NCI-H1092 (cell line): ENCODE results near the gene YAP1.
"Not testable (repeated sequence)": the region's sequence is repeated elsewhere in the genome, so short reads cannot be mapped to it uniquely, and the experiment has no call there.

Experiments
- DNase-seq: peaks from one replicate; lab custom pipeline; 2025; lab: John Stamatoyannopoulos, UW

YAP1 gene

DNA sequence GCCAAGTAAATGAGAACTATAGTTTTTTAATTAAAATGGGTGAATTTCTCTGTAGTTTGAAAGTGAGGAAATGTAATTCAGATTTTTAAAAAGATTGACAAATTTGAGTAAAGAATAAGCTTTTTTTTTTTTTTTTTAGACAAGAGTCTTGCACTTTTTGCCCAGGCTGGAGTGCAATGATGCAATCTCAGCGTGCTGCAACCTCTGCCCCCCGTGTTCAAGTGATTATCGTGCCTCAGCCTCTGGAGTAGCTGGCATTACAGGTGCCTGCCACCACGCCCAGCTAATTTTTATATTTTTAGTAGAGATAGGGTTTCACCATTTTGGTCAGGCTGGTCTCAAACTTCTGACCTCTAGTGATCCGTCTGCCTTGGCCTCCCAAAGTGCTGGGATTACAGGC, 90.1 kb downstream of the YAP1 start:
- DNase-seq, result not testable (repeated sequence)

GRCh38 chr11:102201776-102202175, 91.5 kb downstream of the YAP1 start:
- no peak for DNase-seq

DNA sequence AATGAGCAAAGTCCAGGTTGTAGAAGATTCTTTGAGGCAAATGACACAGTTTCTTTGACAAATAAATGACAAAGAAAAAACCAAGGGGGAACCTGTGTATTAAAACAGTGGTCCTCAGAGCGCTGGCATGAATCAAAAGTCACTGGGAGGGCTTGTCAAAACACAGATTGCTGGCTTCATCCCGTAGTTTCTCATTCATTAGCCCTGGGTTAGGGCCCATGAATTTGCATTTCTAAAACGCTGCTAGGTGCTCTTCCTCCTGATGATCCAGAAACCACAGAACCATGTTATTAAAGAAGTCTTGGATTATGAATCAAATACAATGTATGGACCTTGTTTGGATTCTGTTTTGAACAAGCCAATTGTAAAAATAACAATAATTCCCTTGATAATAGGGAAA, 92.7 kb downstream of the YAP1 start:
- no peak for DNase-seq

DNA sequence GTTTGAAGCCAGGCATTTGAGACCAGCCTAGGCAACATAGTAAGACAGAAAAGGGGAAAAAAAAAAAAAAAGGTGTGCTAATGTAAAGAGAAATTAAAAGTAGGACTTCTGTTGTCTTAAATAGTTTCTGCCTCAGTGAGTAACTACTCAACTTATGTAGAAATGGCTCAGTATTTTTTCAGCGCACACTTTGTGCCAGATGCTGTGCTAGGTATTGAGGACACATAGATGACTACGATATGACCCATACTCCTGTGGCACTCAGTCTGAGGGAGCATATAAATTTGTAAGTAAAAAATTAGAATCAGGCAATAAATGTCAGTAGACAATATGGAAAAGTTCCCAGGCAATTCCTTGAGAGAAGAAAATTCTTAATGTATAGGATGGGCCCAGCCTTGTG, 93.9 kb downstream of the YAP1 start:
- no peak for DNase-seq

DNA sequence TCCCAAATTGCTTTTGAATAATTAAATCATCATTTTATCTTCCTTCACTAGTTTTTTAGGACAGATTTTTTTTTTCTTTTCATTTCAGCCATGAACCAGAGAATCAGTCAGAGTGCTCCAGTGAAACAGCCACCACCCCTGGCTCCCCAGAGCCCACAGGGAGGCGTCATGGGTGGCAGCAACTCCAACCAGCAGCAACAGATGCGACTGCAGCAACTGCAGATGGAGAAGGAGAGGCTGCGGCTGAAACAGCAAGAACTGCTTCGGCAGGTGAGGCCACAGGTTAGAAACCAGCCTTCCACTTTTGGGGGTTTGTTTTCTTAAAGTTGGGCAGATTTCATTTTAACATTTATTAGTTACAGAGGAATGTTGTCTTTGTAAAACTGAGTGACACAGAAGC, 95.6 kb downstream of the YAP1 start:
- no peak for DNase-seq

DNA sequence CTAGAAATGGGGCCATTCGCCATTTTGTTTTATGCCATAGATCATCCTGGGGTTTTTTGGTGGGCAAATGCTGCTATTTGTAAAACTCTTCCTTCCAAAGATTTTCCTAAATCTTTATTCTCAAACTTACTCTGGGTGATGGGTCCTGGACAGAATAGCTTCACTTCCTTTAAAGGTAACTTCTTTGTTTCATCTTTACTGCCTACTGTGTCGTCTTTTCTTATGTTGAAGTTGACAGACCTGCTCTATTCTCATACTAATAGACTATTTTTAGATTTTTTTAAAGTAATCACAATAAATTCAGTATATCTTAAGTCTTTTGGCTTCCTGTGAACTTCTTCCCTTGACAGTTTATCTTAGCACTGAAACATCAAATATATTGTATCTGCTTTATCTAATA, 98.6 kb downstream of the YAP1 start:
- DNase-seq, result no peak

DNA sequence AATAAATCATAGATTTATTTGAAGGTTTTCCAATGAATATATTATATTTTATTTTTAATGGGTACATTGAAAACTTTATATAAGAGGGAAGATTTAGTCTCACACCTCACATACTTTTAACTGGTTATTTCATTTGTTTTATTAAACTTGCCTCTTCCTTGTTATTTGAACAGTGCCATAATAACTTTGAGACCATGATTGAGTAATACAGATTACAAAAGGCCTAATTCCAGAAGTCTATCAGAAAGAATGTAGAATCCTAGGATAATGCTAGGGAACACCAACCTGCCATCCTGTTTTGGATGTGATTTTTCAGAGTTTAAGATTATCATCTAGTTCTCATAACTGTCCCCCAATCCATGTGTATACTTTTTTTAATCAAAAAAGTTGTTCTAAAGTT, 104.4 kb downstream of the YAP1 start:
- DNase-seq, result no peak

- no peak for DNase-seq
These were observed 106.3 kb downstream of the YAP1 start for GRCh38 chr11:102216433-102217075.

DNA sequence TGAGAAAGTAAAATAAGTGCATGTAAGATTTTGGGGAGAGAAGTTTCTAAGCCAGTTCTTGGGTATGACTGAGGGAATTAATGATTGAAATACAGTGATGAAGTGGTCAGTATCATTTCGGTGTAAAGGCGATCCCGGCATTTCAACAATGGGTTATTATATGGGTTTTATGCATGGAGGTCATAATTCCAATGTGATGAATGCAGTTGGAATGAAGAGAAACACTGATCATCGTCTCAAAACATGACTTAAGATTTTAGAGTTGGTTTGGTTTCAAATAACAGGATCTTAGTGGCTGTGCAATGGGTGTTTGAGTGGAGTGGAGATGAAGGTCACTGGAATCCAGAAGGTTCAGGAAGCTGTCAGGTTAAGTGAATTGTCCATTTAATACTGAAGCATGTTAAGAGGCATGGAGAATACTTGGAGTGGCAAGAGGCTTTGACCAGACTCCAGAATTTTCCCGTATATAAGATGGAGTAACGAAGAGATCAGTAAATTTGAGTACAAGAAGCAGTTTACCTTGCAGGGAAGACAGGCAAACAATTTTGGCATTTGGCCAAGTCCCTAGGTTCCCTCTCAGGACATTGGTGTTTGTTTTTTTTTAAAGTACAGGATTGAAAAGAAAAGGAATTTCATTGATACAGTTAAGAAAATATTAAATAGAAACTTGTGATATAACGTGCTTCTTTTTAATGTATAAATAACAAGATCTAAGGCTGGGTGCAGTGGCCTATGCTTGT, 110.7 kb downstream of the YAP1 start:
- DNase-seq, result no peak

- no peak for DNase-seq
These were observed 113.6 kb downstream of the YAP1 start for GRCh38 chr11:102223859-102224258.

DNA sequence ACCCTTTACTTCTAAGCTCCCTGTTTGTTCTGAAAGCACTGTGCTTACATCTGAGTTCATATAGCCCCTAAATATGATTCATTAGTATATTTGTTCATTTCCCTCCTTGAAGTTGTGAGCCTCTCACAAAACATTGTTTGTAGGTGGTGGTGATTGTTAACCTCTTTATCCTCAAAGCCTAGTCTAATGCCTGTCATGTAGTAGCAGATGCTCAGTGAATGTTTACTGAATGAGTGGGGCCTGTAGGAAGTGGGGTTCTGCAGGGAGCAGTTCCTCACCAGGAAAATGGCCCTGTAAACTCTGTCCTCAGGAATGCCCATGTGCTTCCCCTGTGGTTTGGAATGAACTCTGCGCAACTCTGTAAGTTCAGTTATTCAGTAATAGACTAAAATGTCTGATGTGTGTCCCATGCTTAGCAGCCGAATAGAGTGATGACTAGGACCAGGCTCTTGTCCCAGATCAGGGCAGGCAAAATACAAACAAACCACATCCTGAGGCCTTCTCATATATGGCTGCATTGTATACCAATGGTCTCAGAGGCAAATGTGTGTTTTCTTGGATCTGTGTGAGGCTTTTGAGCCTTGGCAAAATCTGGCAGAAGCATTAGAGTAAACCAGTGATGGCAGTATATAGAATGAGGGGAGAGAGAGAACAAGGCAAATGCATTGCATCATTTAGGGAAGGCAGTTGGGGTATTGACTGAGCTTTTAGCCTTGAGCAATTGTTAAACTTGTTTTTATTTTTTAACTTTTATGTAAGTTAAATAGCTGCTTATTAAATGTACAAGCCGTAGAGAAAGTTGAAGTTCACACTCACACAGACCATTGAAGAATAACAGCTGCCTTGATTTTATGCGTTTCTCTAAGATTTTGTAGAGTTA, 115.7 kb downstream of the YAP1 start:
- no peak for DNase-seq

DNA sequence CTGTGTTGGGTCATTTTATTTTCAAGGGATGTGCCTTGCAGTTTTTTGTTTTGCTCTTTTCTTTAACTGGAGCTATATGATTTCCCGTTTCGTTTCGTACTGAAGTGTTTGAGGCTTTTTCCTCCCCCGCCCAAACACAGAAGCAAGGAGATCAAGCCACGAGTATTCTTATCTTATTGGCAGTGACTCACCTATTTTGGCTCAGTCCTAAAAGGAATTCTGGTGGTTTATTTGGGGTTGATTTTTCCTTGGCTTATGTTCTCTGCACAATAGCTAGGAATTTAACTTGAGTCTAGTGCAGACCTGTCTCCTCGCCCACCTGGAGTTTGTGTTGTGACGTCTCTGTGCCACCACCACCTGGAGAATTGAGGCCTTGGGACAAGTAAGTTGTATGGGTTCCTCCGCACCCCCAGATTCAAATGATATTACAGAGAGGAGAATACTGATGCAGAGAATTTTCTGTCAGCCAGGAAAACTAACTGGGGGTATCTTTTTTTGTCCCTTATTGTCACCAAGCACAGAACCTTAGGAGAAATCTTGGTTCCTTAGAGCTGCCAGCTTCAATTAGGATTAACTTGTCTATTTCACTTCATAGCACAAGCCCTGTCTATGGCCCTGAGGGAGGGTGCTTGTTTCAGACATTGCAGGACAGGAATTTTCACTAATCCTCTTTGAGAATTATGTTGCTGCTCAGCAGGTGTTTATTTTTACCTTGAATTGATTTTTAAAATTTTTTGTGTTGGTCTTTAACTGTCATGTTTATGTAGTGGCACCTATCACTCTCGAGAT, 116.6 kb downstream of the YAP1 start:
- DNase-seq, result no peak

DNA sequence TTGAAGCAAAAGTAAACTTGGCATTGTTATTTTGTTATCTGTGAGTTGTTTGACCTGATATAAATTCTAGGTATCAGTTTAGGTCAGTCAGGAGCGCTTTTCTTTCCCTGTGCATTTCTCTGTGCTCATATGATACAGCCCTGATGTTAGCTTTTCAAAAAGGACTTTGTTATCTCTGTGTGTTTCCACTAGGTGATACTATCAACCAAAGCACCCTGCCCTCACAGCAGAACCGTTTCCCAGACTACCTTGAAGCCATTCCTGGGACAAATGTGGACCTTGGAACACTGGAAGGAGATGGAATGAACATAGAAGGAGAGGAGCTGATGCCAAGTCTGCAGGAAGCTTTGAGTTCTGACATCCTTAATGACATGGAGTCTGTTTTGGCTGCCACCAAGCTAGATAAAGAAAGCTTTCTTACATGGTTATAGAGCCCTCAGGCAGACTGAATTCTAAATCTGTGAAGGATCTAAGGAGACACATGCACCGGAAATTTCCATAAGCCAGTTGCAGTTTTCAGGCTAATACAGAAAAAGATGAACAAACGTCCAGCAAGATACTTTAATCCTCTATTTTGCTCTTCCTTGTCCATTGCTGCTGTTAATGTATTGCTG, 119.4 kb downstream of the YAP1 start:
- no peak for DNase-seq

GRCh38 chr11:102230186-102230585, 119.9 kb downstream of the YAP1 start:
- DNase-seq, result no peak

GRCh38 chr11:102230911-102231310, 120.7 kb downstream of the YAP1 start:
- DNase-seq, result no peak

GRCh38 chr11:102234779-102235439, 124.7 kb downstream of the YAP1 start:
- DNase-seq, result no peak

DNA sequence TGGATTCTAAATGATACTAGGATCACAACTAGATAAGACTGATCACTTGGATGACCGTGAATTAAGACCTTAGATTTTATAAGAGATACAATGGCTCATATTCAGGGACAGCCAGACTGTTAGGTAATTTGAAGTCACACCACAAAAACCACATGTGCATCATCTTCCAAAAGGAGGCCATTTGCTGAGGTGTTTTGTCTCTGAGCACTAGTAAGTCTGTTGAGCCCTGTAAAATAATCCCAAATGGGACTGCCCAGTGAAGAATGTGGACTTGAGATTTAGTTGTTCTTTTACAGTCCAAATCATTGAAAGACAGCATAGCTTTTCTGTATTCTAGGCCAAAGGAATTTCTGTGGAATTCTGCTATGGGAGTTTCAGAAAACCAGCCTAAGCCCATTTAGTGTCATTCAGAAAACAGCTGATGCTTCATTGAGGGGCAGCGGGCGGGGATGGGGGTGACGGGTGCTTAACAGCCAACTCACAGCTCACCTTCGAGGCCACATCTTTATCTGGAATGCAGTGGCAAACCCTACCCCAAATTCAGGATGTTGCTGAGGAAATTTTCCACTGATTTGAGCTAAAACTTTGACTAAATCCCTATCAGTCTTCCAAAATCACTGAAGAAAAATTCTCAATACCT, 127.0 kb downstream of the YAP1 start:
- no peak for DNase-seq

DNA sequence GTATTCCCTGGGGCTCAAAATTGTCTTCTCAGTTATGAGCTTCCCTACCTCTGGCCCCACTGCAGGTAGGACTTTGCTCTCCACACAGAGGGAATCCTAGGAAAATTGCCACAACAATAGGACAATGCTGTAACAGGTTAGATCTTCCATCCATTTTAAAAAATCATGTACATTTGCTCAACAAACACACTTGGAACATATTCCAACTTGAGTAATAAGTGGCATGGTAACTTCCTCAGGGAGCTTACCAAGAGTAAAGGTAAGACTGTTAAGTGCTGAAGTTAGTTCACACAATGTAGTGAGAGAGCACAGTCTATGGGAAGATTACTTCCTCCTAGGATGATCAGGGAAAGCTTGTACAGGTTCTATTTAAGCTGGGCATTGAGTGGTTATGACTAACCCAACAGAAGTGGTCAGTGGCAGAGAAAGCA, 128.2 kb downstream of the YAP1 start:
- DNase-seq, result no peak

GRCh38 chr11:102239448-102239847, 129.2 kb downstream of the YAP1 start:
- DNase-seq, result no peak

DNA sequence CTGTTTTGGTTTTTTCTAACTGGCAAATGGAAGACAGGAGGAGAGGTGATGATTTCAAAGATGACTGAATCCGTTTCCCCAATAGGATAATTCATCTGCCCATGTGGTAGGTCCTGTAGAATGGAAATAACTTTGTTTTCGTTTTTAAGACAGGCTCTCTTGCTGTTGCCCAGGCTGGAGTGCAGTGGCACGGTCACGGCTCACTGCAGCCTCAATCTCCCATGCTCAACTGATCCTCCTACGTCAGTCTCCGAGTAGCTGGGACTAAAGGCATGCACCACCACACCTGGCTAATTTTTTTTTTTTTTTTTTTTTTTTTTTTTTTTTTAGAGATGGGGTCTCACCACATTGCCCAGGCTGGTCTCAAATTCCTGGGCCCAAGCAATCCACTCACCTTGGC, 129.7 kb downstream of the YAP1 start:
- DNase-seq, result no peak

DNA sequence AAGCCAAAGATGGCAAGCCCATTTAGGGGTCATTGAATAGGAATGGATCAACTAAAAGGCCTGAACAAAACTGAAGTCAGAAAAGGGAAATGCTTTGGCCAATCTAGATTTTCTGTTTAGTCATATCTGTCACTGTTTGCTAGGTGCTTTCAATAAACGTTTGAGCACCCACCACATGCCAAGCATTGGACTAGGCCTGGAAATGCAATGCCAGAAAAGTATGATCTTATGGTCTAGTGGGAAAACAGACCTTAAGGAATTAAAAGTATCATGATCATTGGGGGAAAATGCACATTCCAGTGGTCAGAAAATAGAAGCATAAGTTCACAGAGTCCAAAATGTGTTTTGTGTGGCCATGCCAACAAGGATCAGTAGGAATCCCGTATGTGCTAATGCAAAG, 130.3 kb downstream of the YAP1 start:
- DNase-seq, result no peak
